SU-DHL-6 (cell line): Measurements from ENCODE around the gene CYP19A1.

ENCODE experiments used
- H2AFZ ChIP-seq: fragments of 200-600 bp; sonication (generic); 2 replicates; pipeline ENCODE4 v1.6.1; 2014; ENCODE audit warnings: low read depth, mild to moderate bottlenecking, moderate library complexity, mixed read lengths, antibody characterized with exemption, low read length; ENCODE audit not compliant: severe bottlenecking
- H3F3A ChIP-seq: fragments of 200-600 bp; shearing (Covaris generic); 2 replicates; pipeline ENCODE4 v1.6.0; 2016; ENCODE audit warnings: antibody characterized with exemption, mild to moderate bottlenecking; ENCODE audit not compliant: insufficient read depth
- H3K27ac ChIP-seq: fragments of 200-600 bp; sonication (generic); 2 replicates; pipeline ENCODE4 v1.5.1; 2016; ENCODE audit warnings: low read depth, mild to moderate bottlenecking, low read length, moderate library complexity, mixed read lengths
- H3K27me3 ChIP-seq: fragments of 200-600 bp; sonication (generic), shearing (Covaris generic); 2 replicates; pipeline ENCODE4 v1.6.0; 2014; ENCODE audit warnings: mild to moderate bottlenecking, low read length
- H3K36me3 ChIP-seq: fragments of 200-600 bp; sonication (generic); 2 replicates; pipeline ENCODE4 v1.6.1; 2014; ENCODE audit warnings: mild to moderate bottlenecking, low read length, mixed read lengths
- H3K4me2 ChIP-seq: fragments of 300-600, 200-600 bp; shearing (Covaris generic), sonication (generic); 2 replicates; pipeline ENCODE4 v1.6.0; 2014; ENCODE audit warnings: low read length, low read depth, mild to moderate bottlenecking; ENCODE audit not compliant: poor library complexity, severe bottlenecking
- H3K4me3 ChIP-seq: fragments of 200-600 bp; sonication (generic); 2 replicates; pipeline ENCODE4 v1.5.1; 2014; ENCODE audit warnings: antibody characterized with exemption, low read length, mild to moderate bottlenecking, mixed read lengths; ENCODE audit not compliant: insufficient read depth, poor library complexity, severe bottlenecking
- H3K79me2 ChIP-seq: fragments of 200-600 bp; sonication (generic); 2 replicates; pipeline ENCODE4 v1.6.1; 2014; ENCODE audit warnings: mild to moderate bottlenecking, low read length, moderate library complexity; ENCODE audit not compliant: insufficient read depth
- H3K9ac ChIP-seq: fragments of 200-600 bp; sonication (generic); 2 replicates; pipeline ENCODE4 v1.7.0; 2014; ENCODE audit warnings: mild to moderate bottlenecking, low read length
- H3K9me2 ChIP-seq: fragments of 200-600 bp; sonication (generic); replicated peaks from 2 replicates; pipeline ENCODE4 v1.6.1; 2014; ENCODE audit warnings: low read length; ENCODE audit not compliant: insufficient read depth
- H3K9me3 ChIP-seq: fragments of 200-600 bp; sonication (generic); 2 replicates; pipeline ENCODE4 v1.6.1; 2014; ENCODE audit warnings: low read length, mixed read lengths; ENCODE audit not compliant: insufficient read depth
- H4K20me1 ChIP-seq: fragments of 200-600 bp; sonication (generic); 2 replicates; pipeline ENCODE4 v1.6.1; 2014; ENCODE audit warnings: low read depth, mild to moderate bottlenecking, antibody characterized with exemption, low read length, moderate library complexity, mixed read lengths
- EZH2phosphoT487 ChIP-seq: fragments of 200-600 bp; sonication (generic), shearing (Covaris generic); conservative IDR thresholded peaks from 2 replicates; pipeline ENCODE4 v1.6.1; 2018; ENCODE audit warnings: mild to moderate bottlenecking, antibody characterized with exemption, low read length, moderate library complexity, mixed read lengths
- TF ChIP-seq, protein P1 (sequence below): fragments of 200-600 bp; sonication (generic); IDR thresholded peaks from one replicate; pipeline ENCODE4 v1.5.1; 2017; ENCODE audit warnings: antibody characterized with exemption, mild to moderate bottlenecking, low read length, moderate library complexity; ENCODE audit not compliant: insufficient read depth, poor library complexity, severe bottlenecking

Gene CYP19A1

DNA sequence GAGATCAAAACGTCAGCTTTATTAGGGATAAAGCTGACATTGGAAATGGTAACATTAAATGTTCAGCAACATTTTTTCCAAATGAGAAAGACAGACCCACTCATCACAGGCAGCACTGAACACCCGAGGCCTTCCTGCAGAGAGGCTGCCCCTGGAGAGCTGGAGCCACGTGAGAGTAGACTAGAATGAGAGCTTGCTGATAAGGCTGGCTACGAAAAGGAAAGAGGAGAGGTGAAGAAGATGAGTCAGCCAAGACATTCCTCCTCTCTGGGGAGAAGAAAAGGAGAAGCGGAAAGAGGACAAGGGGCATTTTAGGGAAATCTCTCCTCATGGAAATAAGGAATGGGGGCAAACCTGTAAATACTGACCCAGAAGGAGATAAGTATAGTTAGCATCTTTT lies 7.3 kb downstream of the CYP19A1 start:
- H3K27ac ChIP-seq: no peak overlapping the region
- H3K4me3 ChIP-seq: no peak overlapping the region
- no peaks in the 10 kb centered on the region for H3K79me2 ChIP-seq
- TF ChIP-seq EZH2phosphoT487: no peak
- TF ChIP-seq, protein P1, sequence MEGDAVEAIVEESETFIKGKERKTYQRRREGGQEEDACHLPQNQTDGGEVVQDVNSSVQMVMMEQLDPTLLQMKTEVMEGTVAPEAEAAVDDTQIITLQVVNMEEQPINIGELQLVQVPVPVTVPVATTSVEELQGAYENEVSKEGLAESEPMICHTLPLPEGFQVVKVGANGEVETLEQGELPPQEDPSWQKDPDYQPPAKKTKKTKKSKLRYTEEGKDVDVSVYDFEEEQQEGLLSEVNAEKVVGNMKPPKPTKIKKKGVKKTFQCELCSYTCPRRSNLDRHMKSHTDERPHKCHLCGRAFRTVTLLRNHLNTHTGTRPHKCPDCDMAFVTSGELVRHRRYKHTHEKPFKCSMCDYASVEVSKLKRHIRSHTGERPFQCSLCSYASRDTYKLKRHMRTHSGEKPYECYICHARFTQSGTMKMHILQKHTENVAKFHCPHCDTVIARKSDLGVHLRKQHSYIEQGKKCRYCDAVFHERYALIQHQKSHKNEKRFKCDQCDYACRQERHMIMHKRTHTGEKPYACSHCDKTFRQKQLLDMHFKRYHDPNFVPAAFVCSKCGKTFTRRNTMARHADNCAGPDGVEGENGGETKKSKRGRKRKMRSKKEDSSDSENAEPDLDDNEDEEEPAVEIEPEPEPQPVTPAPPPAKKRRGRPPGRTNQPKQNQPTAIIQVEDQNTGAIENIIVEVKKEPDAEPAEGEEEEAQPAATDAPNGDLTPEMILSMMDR: no peak
- H2AFZ ChIP-seq: no peak overlapping the region
- H3K9me2 ChIP-seq: no peaks in the 10 kb centered on the region
- H3K4me2 ChIP-seq: no peak overlapping the region
- H4K20me1 ChIP-seq: no peaks in the 10 kb centered on the region
- no peaks in the 10 kb centered on the region for H3F3A ChIP-seq
- no peaks in the 10 kb centered on the region for H3K9me3 ChIP-seq
- H3K9ac ChIP-seq: no peak overlapping the region
- H3K27me3 ChIP-seq: no peaks in the 10 kb centered on the region
- H3K36me3 ChIP-seq: no peaks in the 10 kb centered on the region

DNA sequence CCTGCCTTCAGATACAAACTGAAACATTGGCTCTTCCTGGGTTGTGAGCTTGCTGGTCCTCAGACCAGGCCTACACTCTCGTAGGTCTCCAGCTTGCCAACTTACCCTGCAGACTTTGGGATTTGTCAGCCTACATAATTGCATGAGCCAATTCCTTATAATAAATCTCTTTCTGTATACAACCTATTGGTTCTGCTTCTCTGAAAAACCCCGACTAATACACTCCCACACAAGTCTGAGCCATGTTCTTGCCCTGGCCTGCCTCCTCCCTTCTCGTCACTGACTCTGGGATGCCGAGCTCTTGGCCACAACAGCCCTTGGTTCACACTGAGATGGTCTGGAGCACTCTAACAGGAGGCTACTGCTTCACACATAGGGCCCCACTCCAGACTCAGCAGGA lies 9.5 kb downstream of the CYP19A1 start:
- TF ChIP-seq, protein P1: no peak
- no peak for TF ChIP-seq EZH2phosphoT487
- H3K36me3 ChIP-seq: no peaks in the 10 kb centered on the region

DNA sequence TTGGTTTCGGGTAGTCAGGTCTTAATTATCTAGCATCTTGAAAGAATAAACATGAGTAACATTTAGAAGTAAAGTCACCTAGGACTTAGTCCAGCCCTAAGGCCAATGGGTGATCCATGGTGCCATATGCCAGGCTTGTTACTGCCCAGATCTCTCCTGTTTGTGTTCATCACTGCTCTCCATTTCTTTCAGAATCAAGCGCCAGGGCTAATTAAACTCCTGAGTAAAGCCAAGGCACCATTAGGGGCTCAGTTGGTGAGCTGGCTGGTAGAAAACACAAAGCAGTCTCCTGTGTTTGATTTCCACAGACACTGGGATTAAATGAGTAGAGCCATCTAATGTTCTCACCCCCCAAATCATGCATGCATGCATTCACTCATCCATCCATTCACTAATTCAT lies 11.3 kb downstream of the CYP19A1 start:
- H3K27me3 ChIP-seq: no peaks in the 10 kb centered on the region
- H3K27ac ChIP-seq: no peak overlapping the region
- no peak overlapping the region for H3K4me2 ChIP-seq
- H3K9ac ChIP-seq: no peak overlapping the region
- H3K9me2 ChIP-seq: no peaks in the 10 kb centered on the region
- H2AFZ ChIP-seq: no peak overlapping the region
- no peaks in the 10 kb centered on the region for H3K79me2 ChIP-seq
- no peaks in the 10 kb centered on the region for H4K20me1 ChIP-seq
- H3K9me3 ChIP-seq: no peaks in the 10 kb centered on the region
- H3F3A ChIP-seq: no peaks in the 10 kb centered on the region
- TF ChIP-seq, protein P1: no peak
- no peak for TF ChIP-seq EZH2phosphoT487
- H3K36me3 ChIP-seq: no peaks in the 10 kb centered on the region
- no peak overlapping the region for H3K4me3 ChIP-seq

More for the DNA sequence above, 9.5 kb downstream of the CYP19A1 start:
- H3K27me3 ChIP-seq: no peaks in the 10 kb centered on the region
- no peak overlapping the region for H3K27ac ChIP-seq
- H3K9me3 ChIP-seq: no peaks in the 10 kb centered on the region
- H3K4me3 ChIP-seq: no peak overlapping the region
- H2AFZ ChIP-seq: no peak overlapping the region
- H3K9me2 ChIP-seq: no peaks in the 10 kb centered on the region
- no peak overlapping the region for H3K4me2 ChIP-seq
- H4K20me1 ChIP-seq: no peaks in the 10 kb centered on the region
- H3K79me2 ChIP-seq: no peaks in the 10 kb centered on the region
- no peak overlapping the region for H3K9ac ChIP-seq
- no peaks in the 10 kb centered on the region for H3F3A ChIP-seq
